Panc1 (cell line): ENCODE data around the gene KCNG2. TPM values are rescaled to one million over a fixed set of nuclear protein-coding genes. Genes with fewer than 3 reads are reported as not detected.

ENCODE experiments used
- ATAC-seq: fragments of 200-7000 bp; cut with Tn5 transposase; 2 replicates; pipeline ENCODE4 v1.9.1; 2020; ENCODE audit warnings: mild to moderate bottlenecking, moderate library complexity
- BruUV-seq: library from RNA; stranded (reverse); fragments of 400-500 nt; replicated peaks from 2 replicates; lab custom pipeline; 2021; lab: Mats Ljungman, UMichigan
- CTCF ChIA-PET: fragments of 300-600 bp; sonication (Branson Sonifier 250); formaldehyde crosslinking; loops from one replicate; lab custom pipeline; 2022; ENCODE audit warnings: antibody characterized with exemption; lab: Charles Lee
- POLR2A ChIA-PET: fragments of 300-600 bp; sonication (Branson Sonifier 250); formaldehyde crosslinking; loops from one replicate; lab custom pipeline; 2022; ENCODE audit warnings: antibody characterized with exemption; lab: Charles Lee
- DNase-seq: peaks from one replicate; pipeline ENCODE4 v3.0.0-alpha.2; 2010; ENCODE audit warnings: low read depth, low spot score
- H3K27ac ChIP-seq: 2 replicates; pipeline ENCODE4 v1.5.1; 2011; ENCODE audit warnings: mild to moderate bottlenecking, low read length, inconsistent platforms
- H3K27me3 ChIP-seq: fragments of 200-500 bp; sonication (Bioruptor generic); 2 replicates; pipeline ENCODE4 v1.6.0; 2014; ENCODE audit warnings: low read length, inconsistent platforms; ENCODE audit not compliant: control insufficient read depth, insufficient read depth
- H3K36me3 ChIP-seq: fragments of 200-500 bp; sonication (Bioruptor generic); 2 replicates; pipeline ENCODE4 v1.5.1; 2014; ENCODE audit warnings: inconsistent platforms, mild to moderate bottlenecking, low read length, moderate library complexity; ENCODE audit not compliant: control insufficient read depth, insufficient read depth
- H3K4me1 ChIP-seq: 2 replicates; pipeline ENCODE4 v1.5.1; 2011; ENCODE audit warnings: inconsistent platforms, mild to moderate bottlenecking, low read length, moderate library complexity; ENCODE audit not compliant: control insufficient read depth, insufficient read depth
- H3K4me3 ChIP-seq, 2 experiments: 2 replicates each; pipeline ENCODE4 v1.5.1; 2011 to 2012; ENCODE audit warnings: low read depth in 2 of 2, low read length in 2 of 2, mild to moderate bottlenecking in 2 of 2, inconsistent platforms in 1 of 2, moderate library complexity in 1 of 2
- H3K9me3 ChIP-seq: fragments of 200-500 bp; sonication (Bioruptor generic); 2 replicates; pipeline ENCODE4 v1.5.1; 2014; ENCODE audit warnings: low read depth, mild to moderate bottlenecking, inconsistent platforms, low read length, moderate library complexity; ENCODE audit not compliant: control insufficient read depth, insufficient read depth
- CTCF ChIP-seq: fragments of 450-650 bp; IDR thresholded peaks from 2 replicates; pipeline ENCODE4 v1.5.1; 2017; ENCODE audit warnings: mild to moderate bottlenecking
- REST ChIP-seq, 2 experiments: IDR thresholded peaks; 2 replicates each; pipeline ENCODE4 v1.6.1; 2011 to 2012; ENCODE audit warnings: low read depth in 2 of 2, control low read depth in 1 of 2, low read length in 1 of 2, mild to moderate bottlenecking in 1 of 2, moderate library complexity in 1 of 2; ENCODE audit not compliant: insufficient read depth in 1 of 2
- SIN3A ChIP-seq: IDR thresholded peaks from 2 replicates; pipeline ENCODE4 v1.6.1; 2012; ENCODE audit warnings: low read depth, mild to moderate bottlenecking, low read length, moderate library complexity, borderline replicate concordance; ENCODE audit not compliant: insufficient read depth
- TCF7L2 ChIP-seq: IDR thresholded peaks from 2 replicates; pipeline ENCODE4 v1.6.1; 2011; ENCODE audit warnings: mild to moderate bottlenecking, low read depth, low read length, inconsistent platforms
- in situ Hi-C: cut with HindIII; loops from 2 replicates; pipeline ENCODE4 v1.10.0; 2016; ENCODE audit warnings: low sequenced_read_pairs, low pct_unique_long_range_greater_than_20kb
- intact Hi-C: fragments of 100-400 bp; cut with micrococcal nuclease; formaldehyde crosslinking; loops from one replicate; pipeline ENCODE4 v1.10.0; 2022; ENCODE audit not compliant: unreplicated experiment
- total RNA-seq: library from RNA; stranded (reverse); gene quantifications from one replicate; pipeline ENCODE4 v1.2.1, GENCODE V29; 2021; ENCODE audit not compliant: unreplicated experiment

KCNG2 gene
- total RNA-seq, 1 experiment from 2014 or later, result not detected

GRCh38 chr18:79774111-79774510 is 23.6 kb upstream of the KCNG2 start:
- no peak for ATAC-seq
- Histone ChIP-seq H3K4me1 (no peaks in the 10 kb centered on the region), H3K27ac (no peak overlapping the region), H3K36me3 (no peaks in the 10 kb centered on the region), H3K4me3 (no peak overlapping the region), H3K27me3 (peaks cover 44% of the 10 kb centered on the region), H3K9me3 (no peaks in the 10 kb centered on the region)
- POLR2A ChIA-PET, result no interaction called here
- DNase-seq, result no peak
- in situ Hi-C loops, result no loop called here
- intact Hi-C loops, result no loop called here
- BruUV-seq, result no TSS peak
- CTCF ChIA-PET, result no interaction called here
- TF ChIP-seq SIN3A (no peak), REST (IDR thresholded peaks at IDR 0.05; ENCODE audit: insufficient read depth in 1 of 2, low read depth in 2 of 2, low read length in 1 of 2) (no peak), TCF7L2 (no peak)

GRCh38 chr18:79775441-79776221 is 22.1 kb upstream of the KCNG2 start:
- no peak for ATAC-seq
- Histone ChIP-seq H3K27me3 (peaks cover 39% of the 10 kb centered on the region), H3K4me1 (no peaks in the 10 kb centered on the region), H3K27ac (no peak overlapping the region), H3K36me3 (no peaks in the 10 kb centered on the region), H3K4me3 (no peak overlapping the region), H3K9me3 (no peaks in the 10 kb centered on the region)
- ChIA-PET POLR2A (no interaction called here), CTCF (no interaction called here)
- in situ Hi-C loops (no loop called here), intact Hi-C loops (no loop called here)
- BruUV-seq, result no TSS peak
- TF ChIP-seq TCF7L2 (no peak), CTCF (no peak), REST (IDR thresholded peaks at IDR 0.05; ENCODE audit: insufficient read depth in 1 of 2, low read depth in 2 of 2, low read length in 1 of 2) (no peak)
- DNase-seq, result no peak
